Breast epithelium (tissue), 4 donors: ENCODE measurements around the gene ZNF653. TPM values are rescaled to one million over a fixed set of nuclear protein-coding genes. Genes with fewer than 3 reads are reported as not detected.

Experiments
- DNase-seq, 2 donors: peaks; one replicate each; pipeline ENCODE4 v3.0.0-alpha.2; 2019; ENCODE audit warnings: low spot score in 2 of 2
- H3K27ac ChIP-seq, 2 donors: fragments of 200-600 bp; sonication (generic) in 1 of 2; one replicate each; pipeline ENCODE4 v1.5.1; 2016 to 2019; ENCODE audit warnings: mild to moderate bottlenecking in 1 of 2
- H3K27me3 ChIP-seq, 2 donors: fragments of 200-600 bp; sonication (generic) in 1 of 2; one replicate each; pipeline versions ENCODE4 v1.5.1 to v1.6.0; 2017 to 2019; ENCODE audit warnings: control low read depth in 1 of 2, mild to moderate bottlenecking in 1 of 2
- H3K36me3 ChIP-seq: fragments of 200-600 bp; one replicate; pipeline ENCODE4 v1.5.1; 2019
- H3K4me1 ChIP-seq, 2 donors: fragments of 200-600 bp; sonication (generic); one replicate each; pipeline ENCODE4 v1.5.1; 2016 to 2019; ENCODE audit warnings: control low read depth in 1 of 2
- H3K4me3 ChIP-seq, 3 donors: fragments of 200-600 bp; sonication (generic); 1 replicate in 2 of 3; 2 replicates in 1 of 3; pipeline ENCODE4 v1.5.1; 2016 to 2019; ENCODE audit warnings: mild to moderate bottlenecking in 3 of 3, moderate library complexity in 2 of 3
- H3K9me3 ChIP-seq, 2 donors: fragments of 200-600 bp; sonication (generic) in 1 of 2; one replicate each; pipeline ENCODE4 v1.5.1; 2016 to 2019; ENCODE audit warnings: control low read depth in 1 of 2
- POLR2A ChIP-seq: fragments of 450-650 bp; IDR thresholded peaks from one replicate; pipeline ENCODE4 v1.6.1; 2016; ENCODE audit warnings: antibody characterized with exemption, mild to moderate bottlenecking, moderate library complexity
- POLR2AphosphoS5 ChIP-seq, 3 donors: sonication (generic); formaldehyde crosslinking; IDR thresholded peaks; one replicate each; pipeline ENCODE4 v1.6.1; 2017; ENCODE audit warnings: antibody characterized with exemption in 3 of 3
- intact Hi-C: fragments of 100-400 bp; cut with DNase I; formaldehyde crosslinking; loops from one replicate; pipeline ENCODE4 v1.15.1; 2023; ENCODE audit warnings: low total_unique reads
- total RNA-seq, 3 donors: library from RNA; depleted of rRNA; stranded (reverse); fragments of >200 nt; gene quantifications; one replicate each; pipeline ENCODE4 v1.1.0, GENCODE V29; 2016
- TF ChIP-seq, protein P1 (sequence below), 3 donors: fragments of 450-650 bp; IDR thresholded peaks; one replicate each; pipeline ENCODE4 v1.5.1; 2016 to 2017; ENCODE audit warnings: antibody characterized with exemption in 3 of 3, mild to moderate bottlenecking in 3 of 3, moderate library complexity in 3 of 3

The ZNF653 gene
- total RNA-seq, 3 donors from 2014 or later, result 3.4 to 14.0 (median 10.8) TPM

DNA sequence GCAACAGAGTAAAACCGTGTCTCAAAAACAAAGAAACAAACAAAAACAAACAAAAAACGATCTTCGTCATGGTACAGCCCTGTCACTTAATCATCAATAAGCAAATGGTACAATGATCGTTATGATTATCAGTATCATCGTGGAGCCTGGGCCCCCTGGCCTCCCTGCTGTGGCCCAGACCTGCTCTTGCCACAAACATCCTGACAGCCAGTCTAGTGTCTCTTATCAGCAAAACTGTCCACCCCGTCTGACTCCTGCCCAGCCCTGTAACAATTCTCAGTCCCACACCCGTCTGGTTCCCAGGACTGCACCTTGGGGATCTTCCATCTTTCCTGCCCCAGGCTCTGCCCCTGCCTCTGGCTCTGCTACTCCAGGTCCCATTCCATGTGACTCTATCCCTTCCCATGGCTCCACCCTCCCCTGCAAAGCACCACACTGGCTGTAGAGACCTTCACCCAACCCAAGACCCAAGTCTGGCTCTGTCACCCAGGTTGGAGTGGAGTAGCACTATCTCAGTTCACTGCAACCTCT is 5.7 kb downstream of the ZNF653 start:
- TF ChIP-seq POLR2AphosphoS5 (IDR thresholded peaks at IDR 0.05) (no peak), POLR2A (no peak)
- TF ChIP-seq, protein P1, sequence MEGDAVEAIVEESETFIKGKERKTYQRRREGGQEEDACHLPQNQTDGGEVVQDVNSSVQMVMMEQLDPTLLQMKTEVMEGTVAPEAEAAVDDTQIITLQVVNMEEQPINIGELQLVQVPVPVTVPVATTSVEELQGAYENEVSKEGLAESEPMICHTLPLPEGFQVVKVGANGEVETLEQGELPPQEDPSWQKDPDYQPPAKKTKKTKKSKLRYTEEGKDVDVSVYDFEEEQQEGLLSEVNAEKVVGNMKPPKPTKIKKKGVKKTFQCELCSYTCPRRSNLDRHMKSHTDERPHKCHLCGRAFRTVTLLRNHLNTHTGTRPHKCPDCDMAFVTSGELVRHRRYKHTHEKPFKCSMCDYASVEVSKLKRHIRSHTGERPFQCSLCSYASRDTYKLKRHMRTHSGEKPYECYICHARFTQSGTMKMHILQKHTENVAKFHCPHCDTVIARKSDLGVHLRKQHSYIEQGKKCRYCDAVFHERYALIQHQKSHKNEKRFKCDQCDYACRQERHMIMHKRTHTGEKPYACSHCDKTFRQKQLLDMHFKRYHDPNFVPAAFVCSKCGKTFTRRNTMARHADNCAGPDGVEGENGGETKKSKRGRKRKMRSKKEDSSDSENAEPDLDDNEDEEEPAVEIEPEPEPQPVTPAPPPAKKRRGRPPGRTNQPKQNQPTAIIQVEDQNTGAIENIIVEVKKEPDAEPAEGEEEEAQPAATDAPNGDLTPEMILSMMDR (IDR thresholded peaks at IDR 0.05), result no peak
- Histone ChIP-seq H3K9me3 (no peaks in the 10 kb centered on the region), H3K27ac (no peak overlapping the region), H3K4me1 (no peaks in the 10 kb centered on the region), H3K4me3 (no peak overlapping the region), H3K36me3 (no peaks in the 10 kb centered on the region), H3K27me3 (no peaks in the 10 kb centered on the region)
- intact Hi-C loops, result no loop called here
- no peak for DNase-seq

DNA sequence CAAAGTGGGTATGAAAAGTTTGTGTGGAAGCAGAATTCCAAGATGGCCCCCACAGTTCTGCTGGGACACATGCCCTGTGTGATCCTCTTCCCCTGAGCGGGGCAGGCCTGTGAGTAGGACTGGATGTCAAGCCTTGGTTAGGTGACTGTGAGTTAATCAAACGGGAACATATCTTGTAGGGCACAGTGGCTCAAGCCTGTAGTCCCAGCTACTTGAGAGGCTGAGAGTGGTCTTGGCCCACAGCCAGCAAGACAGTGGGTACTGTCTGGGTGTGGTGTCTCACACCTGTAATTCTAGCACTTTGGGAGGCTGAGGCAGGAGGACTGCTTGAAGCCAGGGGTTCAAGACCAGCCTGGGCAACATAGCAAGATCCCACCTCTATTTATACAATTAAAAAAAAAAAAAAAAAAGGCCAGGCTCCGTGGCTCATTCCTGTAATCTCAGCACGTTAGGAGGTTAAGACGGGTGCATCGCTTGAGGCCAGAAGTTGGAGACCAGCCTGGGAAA is 6.4 kb downstream of the ZNF653 start:
- no peaks in the 10 kb centered on the region for H3K9me3 ChIP-seq
- no peaks in the 10 kb centered on the region for H3K4me1 ChIP-seq
- no peaks in the 10 kb centered on the region for H3K36me3 ChIP-seq
- no peak overlapping the region for H3K27ac ChIP-seq
- no peak for TF ChIP-seq POLR2A
- TF ChIP-seq POLR2AphosphoS5 (IDR thresholded peaks at IDR 0.05), result no peak
- intact Hi-C loops, result no loop called here
- H3K4me3 ChIP-seq, result no peak overlapping the region
- H3K27me3 ChIP-seq, result no peaks in the 10 kb centered on the region
- no peak for DNase-seq

DNA sequence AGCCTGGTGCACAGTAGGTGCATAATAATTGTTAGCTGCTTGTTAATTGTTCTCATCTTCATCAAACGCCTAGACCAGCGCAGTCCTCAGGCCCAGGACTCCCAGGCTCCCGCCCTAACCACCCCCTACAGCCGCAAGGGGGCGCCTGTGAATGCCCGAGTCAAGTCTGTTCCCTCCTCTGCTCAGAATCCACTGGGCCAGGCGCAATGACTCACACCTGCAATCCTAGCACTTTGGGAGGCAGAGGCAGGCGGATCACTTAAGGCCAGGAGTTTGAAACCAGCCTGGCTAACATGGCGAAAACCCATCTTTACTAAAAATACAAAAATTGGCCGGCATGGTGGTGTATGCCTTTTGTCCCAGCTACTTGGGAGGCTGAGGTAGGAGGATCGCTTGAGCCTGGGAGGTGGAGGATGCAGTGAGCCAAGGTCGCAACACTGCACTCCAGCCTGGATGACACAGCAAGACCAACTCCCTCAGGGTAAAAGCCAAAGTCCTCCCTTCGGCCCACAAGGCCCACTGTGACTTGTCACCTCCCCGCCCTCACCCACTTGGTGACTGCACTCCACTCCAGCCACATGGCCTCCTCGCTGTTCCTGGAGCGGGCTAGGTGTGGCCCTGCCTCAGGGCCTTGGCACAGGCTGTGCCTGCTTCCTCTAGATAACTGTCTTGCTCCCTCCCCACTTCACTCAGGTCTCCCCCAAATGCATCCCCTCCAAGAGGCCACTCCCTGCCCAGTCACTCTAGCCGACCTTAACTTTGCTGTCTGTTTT is 9.1 kb downstream of the ZNF653 start:
- TF ChIP-seq POLR2AphosphoS5 (IDR thresholded peaks at IDR 0.05) (no peak), POLR2A (no peak)
- TF ChIP-seq, protein P1 (IDR thresholded peaks at IDR 0.05), result peak in 2 of 3 donors; percentile 27 to 41
- no peaks in the 10 kb centered on the region for H3K9me3 ChIP-seq
- no peaks in the 10 kb centered on the region for H3K27me3 ChIP-seq
- DNase-seq, result no peak
- no peaks in the 10 kb centered on the region for H3K4me1 ChIP-seq
- no peak overlapping the region for H3K4me3 ChIP-seq
- H3K27ac ChIP-seq, result no peak overlapping the region
- intact Hi-C loops, result no loop called here
- H3K36me3 ChIP-seq, result no peaks in the 10 kb centered on the region

DNA sequence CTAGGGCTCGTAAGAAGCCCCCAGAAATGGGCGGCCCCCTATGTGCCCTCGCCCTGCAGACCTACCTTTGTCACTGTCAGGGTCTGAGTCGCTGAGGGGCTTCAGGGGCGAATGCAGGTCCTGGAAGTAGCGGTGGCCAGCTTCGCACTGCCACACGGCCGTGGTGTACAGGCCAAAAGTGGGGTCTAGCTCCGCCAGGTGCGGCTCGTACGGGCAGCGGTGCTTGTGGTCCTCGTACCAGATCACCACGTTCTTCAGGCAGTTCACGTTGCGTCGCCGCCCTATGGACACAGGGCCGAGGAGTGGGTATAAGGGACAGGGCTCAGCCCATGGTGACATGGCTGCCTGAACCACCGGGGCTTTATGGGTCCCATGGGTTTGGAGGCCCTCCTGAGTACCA is 9.8 kb downstream of the ZNF653 start:
- DNase-seq, result no peak
- Histone ChIP-seq H3K4me3 (no peak overlapping the region), H3K9me3 (no peaks in the 10 kb centered on the region), H3K36me3 (no peaks in the 10 kb centered on the region), H3K27ac (no peak overlapping the region), H3K27me3 (no peaks in the 10 kb centered on the region), H3K4me1 (no peaks in the 10 kb centered on the region)
- intact Hi-C loops, result no loop called here
- TF ChIP-seq, protein P1 (IDR thresholded peaks at IDR 0.05), result no peak
- TF ChIP-seq POLR2AphosphoS5 (IDR thresholded peaks at IDR 0.05) (no peak), POLR2A (no peak)

DNA sequence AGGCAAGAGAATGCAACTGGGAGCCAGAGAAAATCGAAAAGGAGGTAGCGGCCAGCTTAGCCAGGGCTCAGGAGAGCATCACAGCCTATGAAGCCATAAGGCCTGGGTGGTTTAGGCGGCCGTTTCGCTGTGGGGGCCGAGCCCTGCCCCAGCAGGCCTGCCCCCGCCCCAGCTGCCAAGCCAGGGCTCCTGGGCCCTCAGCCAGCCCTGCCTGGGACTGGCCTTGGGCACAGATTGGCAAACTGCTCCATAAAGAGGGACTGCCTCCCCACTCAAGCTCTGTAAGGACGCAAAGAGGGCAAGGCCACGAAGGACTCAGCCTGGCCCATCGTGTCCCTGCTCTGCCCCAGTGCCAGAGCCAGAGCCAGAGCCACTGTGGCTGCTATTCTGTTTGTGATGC is 10.2 kb downstream of the ZNF653 start:
- no peaks in the 10 kb centered on the region for H3K36me3 ChIP-seq
- no peaks in the 10 kb centered on the region for H3K9me3 ChIP-seq
- DNase-seq, result no peak
- intact Hi-C loops, result no loop called here
- H3K27me3 ChIP-seq, result no peaks in the 10 kb centered on the region
- no peak for TF ChIP-seq POLR2AphosphoS5 (IDR thresholded peaks at IDR 0.05)
- TF ChIP-seq, protein P1 (IDR thresholded peaks at IDR 0.05), result no peak
- no peak for TF ChIP-seq POLR2A
- H3K27ac ChIP-seq, result no peak overlapping the region
- no peak overlapping the region for H3K4me3 ChIP-seq
- no peaks in the 10 kb centered on the region for H3K4me1 ChIP-seq
